ENCODE measurements around the gene DDX27.

The DDX27 gene

DNA sequence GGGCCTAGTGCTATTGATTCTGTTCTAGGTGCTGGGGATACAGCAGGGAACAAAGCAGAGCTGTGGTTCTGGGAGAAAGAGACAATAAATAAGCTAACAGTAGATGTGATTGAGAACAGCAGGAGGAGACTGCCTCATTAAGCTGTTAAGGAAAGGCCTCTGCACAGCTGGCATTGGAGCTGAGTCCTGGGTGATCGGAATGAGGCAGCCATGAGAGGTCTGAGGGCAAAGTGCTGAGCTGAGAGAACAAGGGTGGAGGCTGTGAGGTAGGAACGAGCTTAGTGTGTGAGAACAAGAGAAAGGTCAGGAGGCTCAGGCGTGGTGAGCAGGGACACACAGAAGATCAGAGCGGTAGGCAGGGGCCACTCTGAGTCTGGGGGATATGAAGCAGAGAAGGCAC lies 18.3 kb downstream of the DDX27 start:
- no peak overlapping the region for H3K4me3 ChIP-seq (ENCODE audit: low read depth, low read length)
- DNase-seq (ENCODE audit: low read depth) = no peak

DNA sequence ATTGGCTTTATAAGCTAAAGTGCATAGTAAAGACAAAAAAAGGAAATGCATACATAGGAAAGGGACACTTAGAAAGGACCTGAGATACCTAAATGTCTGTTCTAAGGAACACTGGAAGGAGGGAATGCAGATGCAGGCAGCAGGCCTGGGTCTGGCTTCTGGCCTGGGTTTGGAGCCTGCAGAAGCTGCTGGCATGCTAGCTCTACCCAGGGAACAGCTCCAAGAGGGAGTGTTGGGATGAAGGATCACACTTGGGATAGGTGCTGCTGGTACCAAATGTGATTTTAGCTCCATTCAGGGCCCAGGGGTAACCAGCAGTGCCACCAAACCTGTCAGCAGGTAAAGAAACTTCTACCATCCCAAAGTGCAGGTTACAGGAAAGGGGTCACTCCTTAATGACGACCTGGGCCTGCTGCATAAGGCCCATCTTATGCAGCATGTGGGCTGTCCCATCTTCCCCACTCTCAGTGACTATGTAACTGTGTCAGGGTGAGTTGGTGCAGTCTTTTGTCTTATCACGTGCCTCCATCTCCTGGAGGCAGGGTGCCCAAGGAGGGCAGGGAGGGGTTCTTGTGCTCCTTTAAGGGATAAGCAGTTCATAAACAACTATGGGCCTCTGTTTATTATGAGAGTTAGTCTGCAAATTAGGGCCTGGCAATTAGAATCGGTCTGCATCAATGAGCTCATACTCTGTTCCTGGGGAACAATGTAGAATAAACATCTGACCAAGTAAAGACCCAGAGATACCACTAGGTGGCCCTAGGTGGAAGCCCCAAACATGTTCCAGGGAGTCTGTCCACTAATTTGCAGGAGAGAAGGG lies 26.9 kb downstream of the DDX27 start:
- H3K4me3 ChIP-seq (ENCODE audit: low read depth, low read length) = no peak overlapping the region
- no peak for DNase-seq (ENCODE audit: low read depth)

DNA sequence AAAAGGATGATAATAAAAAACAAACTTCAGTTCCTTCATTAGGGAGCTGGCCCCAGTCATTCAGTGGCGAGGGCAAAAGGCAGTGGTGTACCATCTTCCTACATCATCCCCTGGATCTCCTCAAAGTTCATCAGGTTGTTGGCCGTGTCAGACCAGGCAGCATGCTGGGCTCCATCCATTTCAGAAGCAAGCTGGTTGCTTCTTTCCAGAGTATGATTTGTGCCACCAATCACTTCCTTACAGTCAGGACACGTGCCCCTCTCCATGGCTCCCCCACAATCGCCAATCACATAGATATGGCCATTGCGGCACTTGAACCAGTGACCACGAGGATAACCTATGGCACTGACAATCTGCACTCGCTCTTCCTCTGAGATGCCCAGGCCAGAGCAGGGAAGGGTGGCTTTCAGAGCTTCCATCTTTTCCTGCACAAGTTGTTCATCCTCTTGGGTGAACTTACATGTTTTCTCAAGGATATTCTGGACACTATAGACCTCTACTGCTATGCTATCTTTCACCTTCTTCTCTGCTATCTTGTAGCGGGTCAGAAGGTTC lies 28.0 kb downstream of the DDX27 start:
- no peak for DNase-seq (ENCODE audit: low read depth)
- H3K4me3 ChIP-seq (ENCODE audit: low read depth, low read length) = no peak overlapping the region

DNA sequence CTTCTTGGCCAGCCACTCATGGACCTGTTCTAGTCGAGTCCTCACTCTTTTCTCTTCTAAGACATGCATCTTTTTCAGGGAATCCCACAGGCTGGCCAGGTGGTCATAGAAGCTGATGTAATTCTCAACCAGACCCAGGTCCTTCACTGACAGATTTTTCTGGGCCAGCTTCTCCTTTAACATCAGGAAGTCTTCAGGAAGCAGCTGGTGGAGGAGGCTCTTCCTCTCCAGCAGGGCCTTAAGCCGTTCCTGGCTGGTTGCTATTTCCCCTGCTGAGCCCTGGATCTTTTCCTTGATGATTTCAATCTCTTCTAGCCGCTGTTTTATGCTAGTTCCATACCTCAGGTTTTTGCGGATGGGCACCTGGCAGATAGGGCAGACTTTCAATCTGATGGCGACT lies 28.6 kb downstream of the DDX27 start:
- no peak for DNase-seq (ENCODE audit: low read depth)
- H3K4me3 ChIP-seq (ENCODE audit: low read depth, low read length) = no peak overlapping the region

DNA sequence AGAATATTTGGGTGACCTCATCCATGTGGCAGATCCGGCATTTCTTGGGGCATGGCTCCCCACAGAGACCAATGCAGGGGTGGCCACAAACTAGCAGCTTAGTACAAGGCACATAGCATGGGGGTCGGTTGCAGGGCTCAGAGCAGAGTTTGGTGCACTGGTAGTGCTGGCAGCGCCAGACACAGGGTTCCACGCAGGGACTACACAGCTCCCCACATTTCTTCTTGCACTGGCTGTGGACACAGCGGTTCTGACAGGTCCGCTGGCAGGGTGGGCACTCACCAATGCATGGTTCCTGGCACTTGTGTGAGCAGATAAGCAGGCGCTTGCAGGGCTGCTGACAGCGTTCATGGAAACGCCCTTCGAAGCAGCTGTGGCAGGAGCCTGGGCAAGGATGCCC lies 29.1 kb downstream of the DDX27 start:
- no peak for DNase-seq (ENCODE audit: low read depth)
- H3K4me3 ChIP-seq (ENCODE audit: low read depth, low read length) = no peak overlapping the region

DNA sequence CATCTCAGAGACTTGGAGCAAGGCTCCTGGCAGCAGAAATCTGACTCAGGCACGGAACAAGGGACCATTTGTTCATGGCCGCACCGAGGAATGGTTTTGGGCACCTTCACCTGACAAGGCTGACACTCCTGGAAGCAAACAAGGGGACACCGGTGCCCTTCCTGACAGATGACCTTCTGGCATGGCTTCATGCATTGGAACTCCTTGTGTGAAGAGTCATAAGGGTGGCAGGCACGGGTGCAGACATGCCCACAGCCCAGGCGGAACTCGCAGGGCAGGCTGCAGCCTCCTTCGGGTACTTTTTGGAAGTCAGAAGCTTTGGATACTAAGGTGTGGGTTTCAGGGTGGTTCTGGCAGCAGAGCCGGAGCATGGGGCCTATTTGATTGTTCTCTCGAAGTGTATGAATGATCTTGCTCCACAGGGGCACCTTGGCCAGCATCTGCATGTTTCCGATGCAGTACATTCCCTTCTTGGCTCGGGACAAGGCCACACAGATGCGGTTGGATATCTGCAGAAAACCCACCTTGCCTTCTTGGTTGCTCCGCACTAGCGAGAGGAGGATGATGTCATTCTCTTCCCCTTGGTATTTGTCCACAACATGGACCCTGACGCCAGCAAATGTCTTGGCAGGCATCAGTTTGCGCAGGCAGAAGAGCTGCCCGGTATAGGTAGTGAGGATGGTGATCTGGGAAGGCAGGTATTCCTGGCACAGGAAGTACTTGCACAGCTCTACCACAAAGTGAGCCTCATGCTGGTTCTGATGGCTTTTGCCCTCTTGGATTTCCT lies 29.9 kb downstream of the DDX27 start:
- DNase-seq (ENCODE audit: low read depth) = no peak
- no peak overlapping the region for H3K4me3 ChIP-seq (ENCODE audit: low read depth, low read length)

DNA sequence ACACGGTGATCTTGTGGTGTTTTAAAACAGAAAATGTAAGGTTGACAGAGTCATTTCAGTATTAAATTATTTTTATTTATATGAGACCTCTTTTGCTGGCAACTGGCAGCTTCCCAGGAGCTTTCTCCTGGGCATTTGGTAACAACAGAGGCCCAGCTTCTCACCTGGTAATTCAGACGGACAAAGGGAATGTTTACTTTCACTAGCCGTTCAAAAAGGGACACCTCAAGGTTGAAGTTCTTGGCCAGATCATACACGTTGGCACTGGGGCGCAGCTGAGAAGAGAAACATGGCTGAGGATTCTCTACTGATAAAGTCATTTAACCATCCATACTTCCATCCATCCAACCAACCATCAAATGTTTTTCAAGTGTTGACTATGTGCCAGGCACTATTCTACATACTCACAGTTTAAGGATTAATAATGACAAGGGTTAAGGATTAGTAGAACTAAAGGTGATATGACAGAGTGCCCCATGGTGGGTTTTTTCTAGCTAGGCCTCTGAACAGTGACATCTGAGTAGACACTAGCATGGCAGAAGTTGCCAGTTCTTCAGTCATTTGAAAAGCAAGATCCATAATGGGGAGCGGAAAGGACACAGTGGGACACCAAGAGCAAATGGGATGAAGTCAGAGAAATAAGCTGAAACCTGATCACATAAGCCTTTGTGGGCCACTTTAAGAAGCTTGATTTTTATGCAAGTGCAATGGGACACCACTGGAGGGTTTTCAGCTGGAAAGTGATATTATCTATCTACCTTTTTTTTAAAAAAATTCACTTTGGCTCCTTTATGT lies 33.5 kb downstream of the DDX27 start:
- H3K4me3 ChIP-seq (ENCODE audit: low read depth, low read length) = no peak overlapping the region
- no peak for DNase-seq (ENCODE audit: low read depth)

DNA sequence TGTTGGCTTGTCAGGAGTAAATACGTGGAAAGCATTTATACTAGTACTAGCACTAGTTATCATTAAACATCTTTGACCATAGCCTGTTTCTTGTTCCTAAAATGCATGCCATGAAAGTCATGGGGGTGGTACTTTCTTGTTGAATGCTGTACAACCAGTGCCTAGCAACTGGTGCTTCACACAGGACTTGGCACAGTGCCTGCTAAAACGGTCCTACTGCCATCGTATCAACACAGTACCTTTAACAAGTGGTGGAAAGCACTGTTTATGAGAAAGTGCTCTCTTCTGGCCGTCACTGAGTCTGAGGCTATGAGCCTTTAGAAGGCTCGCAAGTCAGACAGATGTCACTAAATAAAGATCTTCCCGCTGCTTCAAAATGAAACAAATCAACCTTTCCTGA lies 37.0 kb downstream of the DDX27 start:
- DNase-seq (ENCODE audit: low read depth) = no peak

DNA sequence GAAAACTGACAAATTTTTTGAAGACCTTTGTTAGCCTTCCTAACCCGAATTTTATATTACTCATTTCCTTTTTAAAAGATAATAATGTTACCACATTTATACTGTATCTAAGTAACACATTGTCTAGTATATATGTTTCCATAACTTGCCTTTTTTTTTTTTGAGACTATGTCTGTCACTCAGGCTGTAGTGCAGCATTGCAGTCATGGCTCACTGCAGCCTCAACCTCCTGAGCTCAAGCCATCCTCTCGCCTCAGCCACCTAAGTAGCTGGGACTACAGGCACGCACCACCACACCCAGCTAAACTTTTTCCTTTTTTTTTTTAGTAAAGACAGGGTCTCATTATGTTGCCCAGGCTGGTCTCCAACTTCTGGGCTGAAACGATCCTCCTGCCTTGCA lies 40.1 kb downstream of the DDX27 start:
- no peak for DNase-seq (ENCODE audit: low read depth)
- H3K4me3 ChIP-seq (ENCODE audit: low read depth, low read length) = no peak overlapping the region

More for the DNA sequence above, 37.0 kb downstream of the DDX27 start:
- no peak overlapping the region for H3K4me3 ChIP-seq (ENCODE audit: low read depth, low read length)

DNA sequence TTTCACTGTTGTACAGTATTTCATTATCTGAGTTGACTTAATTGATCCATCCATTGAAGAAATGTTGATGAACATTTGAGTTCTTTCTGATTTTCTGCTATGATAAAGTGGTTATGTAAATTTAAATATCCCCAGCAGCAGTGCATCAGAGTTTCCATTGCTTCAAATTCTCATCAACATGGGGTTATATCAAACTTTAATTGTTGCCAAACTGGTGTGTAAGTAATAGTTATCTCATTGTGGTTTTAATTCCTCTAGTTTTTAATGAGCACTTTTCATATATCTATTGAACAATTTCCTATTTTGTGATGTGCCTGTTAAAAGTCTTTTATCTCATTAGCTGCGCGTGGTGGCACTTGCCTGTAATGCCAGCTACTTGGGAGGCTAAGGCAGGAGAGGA lies 40.6 kb downstream of the DDX27 start:
- H3K4me3 ChIP-seq (ENCODE audit: low read depth, low read length) = no peak overlapping the region
- DNase-seq (ENCODE audit: low read depth) = no peak

DNA sequence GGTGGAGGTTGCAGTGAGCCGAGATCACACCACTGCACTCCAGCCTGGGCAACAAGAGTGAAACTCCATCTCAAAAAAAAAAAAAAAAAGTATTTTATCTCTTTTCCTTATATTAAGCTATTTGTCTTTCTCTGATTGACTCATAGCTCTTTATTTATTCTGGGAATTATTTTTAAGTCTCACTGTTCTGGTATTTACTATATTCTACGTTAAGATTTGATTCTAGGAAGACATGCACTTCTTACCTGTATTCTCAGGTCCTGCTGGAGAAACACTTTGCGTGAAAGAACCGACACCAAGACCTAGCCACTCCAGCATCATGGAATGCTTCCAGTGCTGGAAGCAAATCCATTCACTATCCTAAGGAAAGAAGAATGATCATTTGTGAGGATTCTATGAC lies 41.0 kb downstream of the DDX27 start:
- no peak overlapping the region for H3K4me3 ChIP-seq (ENCODE audit: low read depth, low read length)
- DNase-seq (ENCODE audit: low read depth) = no peak

DNA sequence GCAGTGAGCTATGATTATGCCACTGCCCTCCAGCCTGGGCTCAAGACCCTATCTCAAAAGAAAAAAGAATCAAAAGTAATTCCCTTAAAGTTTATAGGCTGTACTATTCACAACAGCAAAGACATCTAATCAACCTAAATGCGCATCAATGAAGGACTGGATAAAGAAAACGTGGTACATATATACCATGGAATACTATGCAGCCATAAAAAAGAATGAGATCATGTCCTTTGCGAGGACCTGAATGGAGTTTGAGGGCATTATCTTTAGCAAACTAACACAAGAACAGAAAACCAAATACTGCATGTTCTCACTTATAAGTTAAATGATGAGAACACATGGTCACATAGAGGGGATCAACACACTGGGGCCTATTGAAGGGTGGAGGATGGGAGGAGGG lies 42.0 kb downstream of the DDX27 start:
- no peak overlapping the region for H3K4me3 ChIP-seq (ENCODE audit: low read depth, low read length)
- no peak for DNase-seq (ENCODE audit: low read depth)

DNA sequence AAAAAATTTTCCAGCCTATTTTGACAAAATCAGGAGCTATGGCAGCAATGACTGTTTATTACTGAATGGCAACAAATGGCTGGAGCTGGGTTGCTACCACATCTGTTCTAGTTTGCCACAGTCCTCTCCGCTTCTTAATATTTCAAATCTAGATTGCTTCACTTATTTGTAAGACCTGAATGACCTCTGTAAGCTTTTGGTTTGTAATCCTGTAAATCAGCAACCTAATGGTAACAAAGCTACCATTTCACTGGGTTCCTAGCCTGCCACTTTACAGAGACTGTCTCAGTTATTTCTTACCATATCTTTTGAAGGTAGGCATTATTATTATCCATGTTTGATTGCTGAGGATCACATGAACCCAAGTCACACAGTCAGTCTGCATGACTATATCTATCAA lies 43.2 kb downstream of the DDX27 start:
- H3K4me3 ChIP-seq (ENCODE audit: low read depth, low read length) = no peak overlapping the region
- no peak for DNase-seq (ENCODE audit: low read depth)

DNA sequence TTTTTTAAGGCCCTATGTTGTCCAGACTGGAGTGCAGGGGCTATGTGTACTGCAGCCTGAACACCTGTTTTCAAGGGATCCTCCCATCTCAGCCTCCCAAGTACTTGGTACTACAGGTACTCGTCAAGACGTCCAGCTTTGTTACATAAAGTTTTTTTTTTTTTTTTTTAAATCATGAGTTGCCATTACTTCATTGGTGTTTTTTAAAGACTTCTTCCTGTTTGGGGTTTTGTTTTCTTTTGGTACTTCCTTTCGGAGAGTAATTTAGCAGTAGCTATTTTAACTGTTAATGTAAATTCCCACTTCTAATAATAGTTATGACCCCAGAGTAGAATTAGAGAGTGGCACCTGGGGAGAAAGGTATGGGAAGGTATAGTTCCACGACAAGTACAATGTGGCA lies 48.1 kb downstream of the DDX27 start:
- DNase-seq (ENCODE audit: low read depth) = no peak

DNA sequence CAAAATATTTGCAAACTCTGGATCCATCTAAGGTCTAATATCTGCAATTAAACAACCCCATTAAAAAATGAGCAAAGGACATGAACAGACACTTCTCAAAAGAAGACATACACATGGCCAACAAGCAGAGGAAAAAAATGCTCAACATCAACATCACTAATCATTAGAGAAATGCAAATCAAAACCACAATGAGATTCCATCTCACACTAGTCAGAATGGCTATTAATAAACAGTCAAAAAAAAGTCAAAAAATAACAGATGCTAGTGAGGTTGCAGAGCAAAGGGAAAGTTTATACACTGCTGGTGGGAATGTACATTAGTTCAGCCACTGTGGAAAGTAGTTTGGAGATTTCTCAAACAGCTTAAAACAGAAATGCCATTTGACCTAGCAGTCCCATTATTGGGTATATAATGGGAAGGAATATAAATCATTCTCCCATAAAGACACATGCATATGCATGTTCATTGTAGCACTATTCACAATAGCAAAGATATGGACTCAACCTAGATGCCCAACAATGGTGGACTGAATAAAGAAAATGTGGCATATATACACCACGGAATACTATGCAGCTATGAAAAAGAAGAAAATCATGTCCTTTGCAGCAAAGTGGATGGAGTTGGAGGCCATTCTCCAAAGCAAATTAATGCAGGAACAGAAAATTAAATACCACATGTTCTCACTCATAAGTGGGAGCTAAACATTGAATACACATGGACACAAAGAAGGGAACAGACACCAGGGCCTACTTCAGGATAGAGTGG lies 49.6 kb downstream of the DDX27 start:
- H3K4me3 ChIP-seq (ENCODE audit: low read depth, low read length) = no peak overlapping the region

More for the DNA sequence above, 48.1 kb downstream of the DDX27 start:
- H3K4me3 ChIP-seq (ENCODE audit: low read depth, low read length) = no peak overlapping the region

DNA sequence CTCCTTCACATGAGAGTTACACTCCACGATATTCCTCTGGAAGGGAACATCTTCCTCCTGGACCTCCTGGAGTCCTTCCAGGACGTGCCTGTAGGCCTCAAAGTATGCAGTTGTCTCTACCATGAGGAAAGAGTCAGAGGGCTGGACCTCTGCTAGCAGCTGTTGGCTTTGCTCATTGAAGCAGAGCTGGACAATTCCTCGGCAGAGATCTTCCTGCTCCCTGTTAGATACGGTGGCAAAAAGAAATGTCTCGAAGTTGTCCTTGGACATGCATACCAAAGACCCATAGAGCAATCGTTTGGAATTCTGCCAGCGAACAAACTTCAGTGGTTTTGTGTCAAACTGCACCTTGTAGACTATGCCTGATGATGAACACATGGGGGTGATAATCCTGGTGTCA lies 51.0 kb downstream of the DDX27 start:
- no peak overlapping the region for H3K4me3 ChIP-seq (ENCODE audit: low read depth, low read length)
- DNase-seq (ENCODE audit: low read depth) = no peak

More for the DNA sequence above, 49.6 kb downstream of the DDX27 start:
- no peak for DNase-seq (ENCODE audit: low read depth)

DNA sequence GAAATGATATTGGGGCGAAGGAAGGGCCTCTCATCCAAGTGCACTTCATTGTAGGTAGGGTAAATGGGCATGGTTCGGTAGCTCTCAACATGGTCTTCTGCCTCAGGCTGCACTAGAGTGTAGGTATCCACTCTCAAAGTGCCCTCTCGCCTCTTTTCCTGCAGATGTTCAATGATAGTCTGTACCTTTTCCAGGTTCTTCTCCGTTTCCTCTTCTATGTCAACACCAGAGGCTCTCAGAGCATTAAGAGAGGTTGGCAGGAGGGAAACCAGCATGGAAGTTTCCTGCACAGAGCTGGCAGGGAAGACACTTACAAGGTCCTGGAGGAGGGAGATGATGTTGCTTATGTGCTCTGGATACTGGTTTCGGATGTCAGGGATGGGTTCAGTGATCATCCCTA lies 51.5 kb downstream of the DDX27 start:
- DNase-seq (ENCODE audit: low read depth) = no peak
- no peak overlapping the region for H3K4me3 ChIP-seq (ENCODE audit: low read depth, low read length)

DNA sequence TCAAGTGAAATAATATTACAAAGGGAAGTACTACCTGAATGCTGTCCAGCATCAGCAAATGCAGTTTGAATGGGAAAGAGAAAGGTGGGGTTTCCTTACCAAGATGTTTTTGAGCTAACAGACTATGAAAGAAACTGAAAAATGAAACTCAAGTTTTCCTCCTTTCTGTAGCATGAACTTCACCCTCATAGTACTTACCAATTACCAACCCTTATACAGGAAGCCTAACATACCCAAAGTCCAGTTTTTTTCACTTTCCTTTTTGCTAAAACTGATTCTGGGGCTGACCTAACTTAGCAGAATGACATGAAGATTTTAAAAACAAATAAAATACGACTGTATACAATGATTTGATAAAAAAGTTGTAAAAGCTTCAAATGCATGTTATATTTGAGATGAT lies 53.4 kb downstream of the DDX27 start:
- DNase-seq (ENCODE audit: low read depth) = no peak
- no peak overlapping the region for H3K4me3 ChIP-seq (ENCODE audit: low read depth, low read length)

DNA sequence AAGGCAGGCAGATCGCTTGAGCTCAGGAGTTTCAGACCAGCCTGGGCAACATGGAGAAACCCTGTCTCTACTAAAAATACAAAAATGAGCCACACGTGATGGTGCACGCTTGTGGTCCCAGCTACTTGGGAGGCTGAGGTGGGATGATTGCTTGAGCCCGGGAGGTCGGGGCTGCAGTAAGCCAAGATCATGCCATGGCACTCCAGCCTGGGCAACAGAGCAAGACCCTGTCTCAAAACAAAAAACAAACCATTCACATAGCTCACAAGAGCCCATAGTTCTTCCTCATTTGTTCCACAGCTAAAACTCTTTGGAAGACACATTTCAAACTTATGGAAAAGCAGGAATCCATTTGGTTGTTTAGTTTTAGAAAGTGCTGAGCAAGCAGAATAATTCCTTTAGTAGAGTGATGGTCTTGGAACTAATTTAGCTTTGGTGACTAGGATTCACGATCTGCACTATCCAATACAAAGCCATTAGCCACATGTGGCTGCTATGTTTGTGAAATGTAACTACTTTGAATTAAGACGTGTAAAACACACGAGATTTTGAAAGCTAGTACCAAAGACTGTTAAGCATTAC lies 54.6 kb downstream of the DDX27 start:
- H3K4me3 ChIP-seq (ENCODE audit: low read depth, low read length) = no peak overlapping the region
- DNase-seq (ENCODE audit: low read depth) = no peak

Measured in skeletal muscle cell (primary cell).